ENCODE results near the gene ZFAND5.
A peak's percentile ranks its signal among the peaks of the same experiment; 100 is the strongest.

Gene ZFAND5

DNA sequence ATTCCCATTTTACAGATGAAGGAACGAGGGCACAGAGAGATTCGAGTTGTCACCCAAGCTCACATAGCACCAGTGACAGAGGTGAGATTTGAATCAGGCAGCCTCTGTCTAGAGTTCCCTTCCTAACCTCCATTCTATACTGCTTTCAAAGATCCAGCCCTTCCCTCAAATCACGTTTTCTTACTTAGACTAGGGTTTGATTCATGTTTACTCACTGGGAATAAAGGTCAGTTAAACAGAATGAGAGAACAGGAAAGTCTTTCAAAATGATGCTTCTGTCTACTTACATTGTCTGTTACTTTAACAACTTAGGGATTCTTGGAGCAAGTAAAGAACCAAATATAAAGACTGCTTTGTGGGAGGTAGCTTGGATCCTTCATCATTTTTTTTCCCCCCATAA is 40.0 kb downstream of the ZFAND5 start:
- DNase-seq (ENCODE audit: low spot score): no peak

DNA sequence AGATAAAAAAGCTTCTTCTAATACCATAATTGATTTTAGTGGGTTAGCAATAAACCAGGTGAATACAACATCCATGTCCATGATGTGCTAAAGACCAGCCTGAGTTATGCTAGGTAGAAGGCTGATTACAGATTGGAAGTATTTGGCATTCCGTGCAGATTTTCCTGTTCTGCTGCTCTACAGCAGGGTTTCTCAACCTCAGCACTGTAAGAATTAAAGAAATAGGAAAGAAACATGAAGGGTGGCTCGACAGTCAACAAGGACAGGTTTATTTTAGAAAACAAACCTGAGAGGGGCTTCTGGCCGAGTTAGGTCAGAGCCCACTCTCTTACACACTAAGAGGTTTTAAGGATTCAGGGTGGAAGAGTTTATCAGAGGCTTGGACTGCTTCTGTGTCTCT is 42.3 kb downstream of the ZFAND5 start:
- no peak for DNase-seq (ENCODE audit: low spot score)

DNA sequence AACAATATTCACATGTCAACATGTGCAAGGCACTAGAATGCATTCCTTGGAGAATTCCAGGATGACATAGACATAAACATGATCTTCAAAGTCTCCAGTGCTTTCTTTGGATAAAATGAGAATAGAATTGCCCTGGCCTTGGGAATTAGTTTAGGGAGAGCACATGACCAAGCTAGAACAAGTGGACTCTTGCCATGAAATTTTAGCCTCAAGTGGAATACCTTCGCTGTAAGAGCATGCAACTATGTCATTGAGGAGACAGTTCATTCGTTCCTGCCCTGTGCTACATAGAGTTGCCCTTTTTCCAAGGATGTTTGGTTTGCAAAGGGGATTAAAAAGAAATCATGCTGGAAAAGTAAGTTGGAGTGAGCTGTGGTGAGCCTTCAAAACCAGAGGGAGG is 42.7 kb downstream of the ZFAND5 start:
- no peak for DNase-seq (ENCODE audit: low spot score)

DNA sequence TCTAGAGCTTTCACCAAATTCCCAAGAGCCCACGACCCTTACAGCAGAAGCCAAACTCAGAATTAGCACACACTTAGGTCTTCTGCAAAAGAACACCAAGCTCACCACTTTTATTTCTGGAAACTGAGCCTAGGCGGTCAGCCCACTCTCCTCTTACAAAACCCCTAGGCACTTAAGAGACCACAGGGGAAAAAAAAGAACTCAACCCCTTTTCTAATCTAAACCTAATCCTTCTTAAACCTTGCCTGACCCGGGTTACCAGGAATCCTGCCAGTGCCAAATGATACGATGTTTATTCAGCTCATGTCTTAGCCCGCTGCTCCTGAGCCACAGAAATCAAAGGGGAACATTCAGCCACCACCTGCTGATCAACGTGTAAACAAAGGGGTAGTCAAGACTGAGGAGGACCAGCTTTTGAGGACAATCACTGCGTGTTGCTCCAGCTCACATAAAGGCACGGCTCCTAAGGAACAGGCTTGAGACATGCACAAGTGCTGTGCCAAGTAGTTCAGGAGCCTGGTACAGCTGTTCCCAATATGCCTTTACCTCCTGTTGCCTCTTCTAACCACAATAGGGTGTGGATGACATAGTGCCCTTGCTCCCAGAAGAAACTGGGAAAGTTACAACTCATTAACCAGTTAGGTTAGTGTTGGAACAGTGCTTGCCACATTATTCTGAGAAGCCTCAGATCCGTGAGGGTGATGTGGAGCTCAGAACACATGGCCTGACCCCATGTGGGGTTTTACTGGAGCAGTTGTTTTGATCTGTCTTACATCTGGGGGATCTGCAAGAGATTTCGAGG is 49.3 kb downstream of the ZFAND5 start:
- no peak for DNase-seq (ENCODE audit: low spot score)

DNA sequence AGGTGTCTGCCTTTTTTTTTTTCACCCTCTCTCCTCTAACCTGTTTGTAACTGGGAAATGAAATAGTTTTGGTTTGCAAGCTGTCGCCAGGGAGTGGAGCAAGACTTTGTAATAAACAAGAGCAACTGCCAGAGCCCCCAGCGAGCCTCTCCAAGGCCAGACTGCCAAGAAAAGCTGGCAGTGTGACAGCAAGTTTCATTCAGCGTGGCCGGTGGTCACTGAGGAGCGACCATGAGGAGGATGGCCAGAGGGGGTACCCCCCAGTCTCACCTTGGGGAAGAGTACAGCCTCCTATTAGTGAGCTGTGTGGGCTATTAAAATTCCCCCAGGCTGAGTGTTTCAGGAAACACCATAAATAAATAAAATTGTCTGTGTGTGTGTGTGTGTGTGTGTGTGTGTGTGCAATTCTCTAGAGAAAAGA is 49.9 kb downstream of the ZFAND5 start:
- no peak for DNase-seq (ENCODE audit: low spot score)

DNA sequence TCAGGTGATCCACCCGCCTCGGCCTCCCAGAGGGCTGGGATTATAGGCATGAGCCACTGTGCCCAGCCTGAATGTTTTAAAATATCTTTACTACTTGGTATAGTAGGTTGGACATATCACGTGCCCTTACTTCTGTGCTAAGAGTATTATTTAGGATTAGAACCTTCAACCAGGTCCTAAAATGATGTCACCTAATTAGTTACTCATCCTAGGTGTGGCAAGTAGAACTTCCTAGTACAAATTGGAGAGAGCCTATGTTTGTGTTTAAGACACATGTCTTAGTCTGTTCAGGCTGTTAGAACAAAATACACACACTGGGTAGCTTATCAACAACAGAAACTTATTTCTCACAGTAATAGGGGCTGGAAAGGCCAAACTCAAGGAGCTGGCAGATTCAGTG is 51.5 kb downstream of the ZFAND5 start:
- no peak for DNase-seq (ENCODE audit: low spot score)

DNA sequence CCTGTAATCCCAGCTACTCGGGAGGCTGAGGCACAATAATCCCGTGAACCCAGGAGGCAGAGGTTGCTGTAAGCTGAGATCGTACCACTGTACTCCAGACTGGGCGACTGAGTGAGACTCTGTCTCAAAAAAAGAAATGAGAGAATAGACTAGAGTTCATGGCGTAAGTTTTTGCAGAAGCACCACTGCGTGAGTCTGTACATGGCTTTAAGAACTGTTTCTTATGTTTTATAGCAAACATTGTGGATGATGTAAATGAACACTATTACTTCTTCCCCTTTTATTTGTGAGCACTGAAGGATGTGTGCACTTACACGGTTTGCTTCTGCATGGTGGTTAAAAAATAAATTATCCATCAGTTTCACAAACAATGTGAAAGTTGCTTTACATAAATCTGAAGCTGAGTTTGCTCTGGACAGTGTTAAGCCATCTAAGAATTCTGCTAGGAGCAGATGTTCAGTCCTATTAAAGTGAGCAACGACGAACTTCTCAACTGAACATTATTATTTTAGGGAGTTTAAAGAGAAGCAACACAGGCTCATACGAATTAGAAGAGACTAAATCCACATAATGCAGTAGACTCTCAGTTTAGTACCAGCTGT is 52.5 kb downstream of the ZFAND5 start:
- no peak for DNase-seq (ENCODE audit: low spot score)

DNA sequence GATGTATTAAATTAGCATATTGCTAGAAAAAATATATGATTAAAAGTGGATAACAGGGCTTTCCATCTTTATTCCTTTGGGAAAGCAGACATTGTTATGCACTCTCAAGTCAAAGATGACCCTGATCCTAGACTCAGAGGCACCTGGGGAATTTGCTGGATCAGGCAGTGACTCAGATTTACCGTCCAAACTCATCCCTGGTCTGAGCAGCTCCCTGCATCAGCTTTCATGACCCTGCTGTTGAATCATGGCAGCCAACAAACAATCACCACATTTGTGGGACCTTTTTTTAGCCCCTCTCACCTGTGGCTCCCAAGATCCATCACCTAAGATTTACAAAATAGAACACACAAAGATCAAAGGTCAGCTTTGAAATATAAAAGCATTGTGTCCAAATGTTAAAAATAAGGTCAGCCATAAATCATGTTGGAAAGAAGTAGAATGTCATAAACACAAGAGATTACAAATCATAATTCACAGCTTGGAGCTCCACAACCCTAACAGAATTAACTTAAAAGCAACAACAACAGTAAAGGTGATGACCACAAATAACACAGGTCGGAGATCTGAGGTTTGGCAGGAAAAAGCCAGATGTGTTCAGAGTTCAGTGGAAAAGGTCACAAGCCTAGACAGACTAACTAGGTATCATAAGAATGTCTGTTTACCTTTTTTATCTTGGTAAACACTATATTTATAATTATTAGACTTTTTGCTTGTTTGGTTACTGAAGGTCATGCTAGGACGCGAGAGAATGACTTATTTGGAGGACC is 55.5 kb downstream of the ZFAND5 start:
- DNase-seq (ENCODE audit: low spot score): no peak

DNA sequence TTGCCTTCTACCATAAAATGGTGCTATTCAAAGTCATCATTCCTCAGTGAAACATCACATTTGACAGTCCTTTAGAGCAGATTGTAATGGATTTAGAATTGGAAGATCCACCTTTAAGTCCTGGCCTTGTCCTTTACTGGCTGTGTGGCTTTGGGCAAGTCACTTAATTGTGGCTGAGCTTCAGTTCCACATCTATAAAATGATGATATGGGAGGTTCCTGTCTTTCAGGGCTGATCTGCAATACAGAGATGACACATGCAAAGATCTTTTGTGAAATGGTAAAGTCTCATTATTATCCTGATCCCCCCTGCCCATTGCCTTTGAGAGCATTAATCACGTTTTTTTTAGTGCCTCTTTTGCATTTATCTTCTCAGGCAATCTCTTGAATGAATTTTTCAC is 58.2 kb downstream of the ZFAND5 start:
- no peak for DNase-seq (ENCODE audit: low spot score)

DNA sequence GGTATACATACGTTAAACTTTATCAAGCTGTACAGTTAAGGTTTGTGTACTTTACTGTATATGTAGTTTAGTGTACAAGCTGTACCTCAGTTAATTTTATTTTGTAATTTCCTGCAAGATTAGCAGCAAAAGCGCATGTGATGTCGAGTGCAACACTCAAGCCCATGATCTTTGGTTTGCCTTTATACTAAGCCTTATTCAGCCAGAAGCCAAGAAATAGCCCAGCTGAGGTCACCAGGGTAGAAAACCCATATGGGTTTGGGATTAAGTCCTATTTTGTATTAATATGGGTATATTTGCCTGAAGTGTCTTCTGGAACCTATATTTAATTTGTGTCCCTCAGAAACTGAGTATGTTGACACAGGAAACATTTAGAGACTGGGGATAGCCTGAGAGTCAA is 59.3 kb downstream of the ZFAND5 start:
- DNase-seq (ENCODE audit: low spot score): no peak

DNA sequence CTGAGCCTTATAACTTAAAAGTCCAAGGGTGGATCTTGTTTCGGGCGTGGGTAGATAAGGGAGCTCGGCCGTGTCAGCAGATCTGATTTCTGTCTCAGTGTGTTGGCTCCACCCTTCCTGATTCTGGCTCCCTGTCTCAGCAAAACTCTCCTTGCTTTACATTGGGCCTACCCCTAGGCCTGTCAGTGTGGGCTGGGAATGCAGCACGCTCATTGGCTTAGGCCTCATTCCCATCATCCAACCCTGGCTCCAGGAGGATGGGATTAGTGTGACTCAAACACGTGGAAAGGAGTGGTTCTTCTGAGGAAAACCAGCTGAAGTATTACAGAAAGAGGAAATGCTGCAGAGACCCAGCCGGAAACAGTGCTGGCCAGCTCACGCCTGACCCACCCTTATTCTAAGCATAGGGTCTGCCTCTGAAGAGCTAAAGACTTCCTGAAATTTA is 59.9 kb downstream of the ZFAND5 start:
- DNase-seq (ENCODE audit: low spot score): peak; percentile 41

DNA sequence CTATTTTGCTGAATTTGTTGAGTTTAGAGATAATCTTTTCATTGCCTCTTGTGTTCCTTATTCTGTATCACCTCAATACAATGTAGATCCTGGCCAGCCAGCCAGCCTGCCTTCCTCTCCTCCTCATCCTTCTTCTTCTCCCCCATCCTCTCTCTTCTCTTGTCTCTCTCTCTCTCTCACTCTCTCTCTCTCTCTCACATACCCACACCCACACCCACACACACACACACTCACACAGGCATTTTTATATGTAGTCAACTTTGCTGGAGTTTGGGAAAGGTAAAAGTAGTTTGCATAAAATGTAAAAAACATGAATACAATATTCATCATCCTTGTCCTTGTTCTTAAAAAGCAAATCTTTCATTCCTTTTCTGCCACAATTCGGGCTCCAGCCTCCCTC is 60.5 kb downstream of the ZFAND5 start:
- no peak for DNase-seq (ENCODE audit: low spot score)

Measured in RKO (cell line).